ENCODE measurements around the gene LDLRAD4. TPM values are rescaled to one million over a fixed set of nuclear protein-coding genes. Genes with fewer than 3 reads are reported as not detected.

The LDLRAD4 gene
- polyA plus RNA-seq, 12 donors = 9.1 to 19.0 (median 11.9) TPM; not detected in 1

GRCh38 chr18:13382954-13383827, 164.6 kb downstream of the LDLRAD4 start:
- no peak for DNase-seq

GRCh38 chr18:13386891-13387801, 168.6 kb downstream of the LDLRAD4 start:
- DNase-seq = no peak

GRCh38 chr18:13387855-13388548, 169.4 kb downstream of the LDLRAD4 start:
- DNase-seq = no peak

- no peak for DNase-seq
These were observed 170.3 kb downstream of the LDLRAD4 start for GRCh38 chr18:13388586-13389490.

- no peak for DNase-seq
These were observed 171.1 kb downstream of the LDLRAD4 start for GRCh38 chr18:13389491-13390131.

GRCh38 chr18:13390196-13390595, 171.6 kb downstream of the LDLRAD4 start:
- DNase-seq = no peak

- DNase-seq = no peak
These were observed 172.2 kb downstream of the LDLRAD4 start for GRCh38 chr18:13390711-13391110.

GRCh38 chr18:13392029-13392750, 173.6 kb downstream of the LDLRAD4 start:
- no peak for DNase-seq

- DNase-seq = no peak
These were observed 174.3 kb downstream of the LDLRAD4 start for GRCh38 chr18:13392899-13393298.

- DNase-seq = no peak
These were observed 174.8 kb downstream of the LDLRAD4 start for GRCh38 chr18:13393338-13393737.

- DNase-seq = no peak
These were observed 176.2 kb downstream of the LDLRAD4 start for GRCh38 chr18:13394801-13395200.

GRCh38 chr18:13395577-13395976, 177.0 kb downstream of the LDLRAD4 start:
- DNase-seq = no peak

- DNase-seq = no peak
These were observed 179.1 kb downstream of the LDLRAD4 start for GRCh38 chr18:13397504-13398163.

GRCh38 chr18:13398631-13399030, 180.1 kb downstream of the LDLRAD4 start:
- no peak for DNase-seq

GRCh38 chr18:13399511-13399910, 181.0 kb downstream of the LDLRAD4 start:
- no peak for DNase-seq

- no peak for DNase-seq
These were observed 182.2 kb downstream of the LDLRAD4 start for GRCh38 chr18:13400636-13401315.

GRCh38 chr18:13401404-13401803, 182.8 kb downstream of the LDLRAD4 start:
- no peak for DNase-seq

- DNase-seq = no peak
These were observed 183.3 kb downstream of the LDLRAD4 start for GRCh38 chr18:13401826-13402225.

Data from muscle of arm (tissue), 12 donors.